NCI-H526 (cell line): ENCODE results near the gene SSC5D.
A peak's percentile ranks its signal among the peaks of the same experiment; 100 is the strongest.
"Not testable (repeated sequence)": the region's sequence is repeated elsewhere in the genome, so short reads cannot be mapped to it uniquely, and the experiment has no call there.

ENCODE experiments used
- DNase-seq, 2 experiments: peaks; one replicate each; lab custom pipeline; 2025; lab: John Stamatoyannopoulos, UW

Gene SSC5D

DNA sequence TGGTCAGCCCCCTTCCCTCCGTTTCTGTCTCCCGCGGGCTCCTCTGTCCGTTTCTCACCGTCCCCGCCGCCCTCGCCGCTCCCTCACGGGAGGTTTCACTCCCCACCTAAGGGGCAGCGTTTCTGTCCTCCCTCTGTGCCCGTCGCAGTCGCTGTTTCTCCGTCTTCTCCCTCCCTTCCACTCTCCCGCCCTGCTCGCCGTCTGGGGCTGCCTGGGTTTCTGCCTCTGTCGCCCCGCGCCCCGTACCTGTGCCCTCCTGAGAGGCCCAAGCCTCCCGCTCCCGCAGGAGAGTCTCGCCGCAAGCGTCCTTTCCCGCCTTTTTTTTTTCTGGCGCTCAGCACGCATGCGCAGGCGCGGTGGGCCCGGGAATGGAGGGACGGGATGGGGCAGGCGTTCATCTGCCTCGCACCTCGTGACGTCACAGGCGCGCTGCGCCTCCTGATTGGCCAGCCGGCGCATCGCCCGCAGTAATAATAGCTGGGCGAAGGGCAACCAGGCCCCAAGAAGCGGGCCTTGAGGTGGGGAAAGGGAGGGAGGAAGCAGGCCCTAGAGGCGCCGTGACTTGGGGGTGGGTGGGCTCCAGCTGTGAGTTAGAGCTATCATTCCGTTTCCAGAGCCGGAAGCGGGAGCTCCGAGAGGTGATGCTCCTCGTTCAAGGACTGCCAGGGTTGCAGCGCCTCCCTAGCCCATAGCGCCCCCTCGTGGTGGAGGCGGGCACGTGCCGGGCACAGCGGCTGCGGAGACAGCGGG lies 15.4 kb downstream of the SSC5D start:
- DNase-seq = peak; percentile 96 to 98

- DNase-seq = no peak
Observed at GRCh38 chr19:55504252-55504603, 16.0 kb downstream of the SSC5D start.

GRCh38 chr19:55504981-55505380 lies 16.7 kb downstream of the SSC5D start:
- no peak for DNase-seq

GRCh38 chr19:55508120-55508519 lies 19.9 kb downstream of the SSC5D start:
- no peak for DNase-seq

GRCh38 chr19:55516878-55517620 lies 28.8 kb downstream of the SSC5D start:
- DNase-seq = peak; percentile 75 to 97

GRCh38 chr19:55519451-55520311 lies 31.4 kb downstream of the SSC5D start:
- no peak for DNase-seq

DNA sequence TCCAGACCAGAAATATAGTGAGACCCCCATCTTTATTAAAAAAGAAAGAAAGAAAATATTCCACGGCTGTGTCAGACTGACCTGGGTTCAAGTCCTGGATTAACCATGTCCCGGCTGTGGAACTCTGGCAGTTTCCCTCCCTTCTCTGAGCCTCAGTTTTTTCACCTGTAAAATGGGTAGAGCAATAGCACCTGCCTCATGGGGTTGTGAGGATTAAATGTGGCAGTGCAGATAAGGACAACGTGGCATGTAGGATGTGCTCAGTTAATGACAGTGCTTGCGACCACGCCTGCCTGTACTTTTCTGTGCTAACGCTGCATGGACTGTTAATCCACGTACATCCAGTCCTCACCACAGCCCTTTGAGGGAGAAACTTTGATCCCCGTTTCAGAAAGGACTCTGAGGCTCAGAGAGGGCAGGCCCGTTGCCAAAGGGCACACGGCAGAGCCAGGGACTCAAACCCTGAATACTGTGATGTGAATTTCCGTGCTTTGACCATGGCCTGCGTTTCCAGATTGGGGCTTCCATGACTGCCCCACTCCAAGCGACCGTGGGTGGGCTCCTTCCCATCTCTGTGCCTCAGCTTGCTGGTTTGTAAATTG lies 32.6 kb downstream of the SSC5D start:
- no peak for DNase-seq

GRCh38 chr19:55525289-55526101 lies 37.3 kb downstream of the SSC5D start:
- no peak for DNase-seq

DNA sequence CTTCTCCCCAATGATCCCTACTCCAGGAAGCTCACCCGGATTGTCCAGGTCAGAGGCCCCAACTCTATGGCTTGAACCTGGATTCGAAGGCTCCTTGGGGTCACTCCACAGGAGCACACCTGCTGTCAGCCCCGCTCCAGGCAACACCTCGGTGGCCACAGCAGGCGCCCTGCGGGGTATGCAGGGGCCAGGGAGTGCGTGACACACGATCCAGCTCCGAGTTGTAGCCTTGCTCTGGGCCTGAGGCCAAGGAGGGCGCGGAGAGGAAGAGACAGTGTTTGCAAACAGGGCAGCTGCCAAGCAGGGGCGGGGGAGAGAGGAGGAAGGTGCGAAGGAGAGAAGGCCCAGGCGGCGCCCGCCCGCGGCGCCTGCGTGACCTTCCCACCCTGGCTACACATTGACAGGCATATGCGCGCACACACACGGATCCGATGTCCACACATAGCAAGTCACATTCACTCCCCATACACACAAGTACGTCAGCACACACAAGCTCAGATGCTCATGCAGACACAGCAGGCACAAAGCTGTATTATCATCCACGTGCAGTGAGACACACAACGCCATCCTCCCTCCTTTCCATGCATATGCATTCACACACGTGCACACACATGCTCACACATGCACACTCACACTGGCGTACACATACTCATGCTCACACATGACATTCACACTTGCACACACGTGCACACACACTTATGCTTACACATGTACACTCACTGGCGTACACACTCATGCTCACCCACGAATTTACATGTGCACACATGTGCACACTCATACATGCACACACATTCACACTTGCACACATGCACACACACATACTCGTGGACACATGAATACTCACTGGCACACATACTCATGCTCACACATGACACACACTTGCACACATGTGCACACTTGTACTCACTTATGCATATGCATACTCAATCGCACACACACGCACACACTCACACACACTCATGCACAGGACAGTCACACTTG lies 38.3 kb downstream of the SSC5D start:
- DNase-seq = no peak

GRCh38 chr19:55527197-55528029 lies 39.2 kb downstream of the SSC5D start:
- DNase-seq = no peak

DNA sequence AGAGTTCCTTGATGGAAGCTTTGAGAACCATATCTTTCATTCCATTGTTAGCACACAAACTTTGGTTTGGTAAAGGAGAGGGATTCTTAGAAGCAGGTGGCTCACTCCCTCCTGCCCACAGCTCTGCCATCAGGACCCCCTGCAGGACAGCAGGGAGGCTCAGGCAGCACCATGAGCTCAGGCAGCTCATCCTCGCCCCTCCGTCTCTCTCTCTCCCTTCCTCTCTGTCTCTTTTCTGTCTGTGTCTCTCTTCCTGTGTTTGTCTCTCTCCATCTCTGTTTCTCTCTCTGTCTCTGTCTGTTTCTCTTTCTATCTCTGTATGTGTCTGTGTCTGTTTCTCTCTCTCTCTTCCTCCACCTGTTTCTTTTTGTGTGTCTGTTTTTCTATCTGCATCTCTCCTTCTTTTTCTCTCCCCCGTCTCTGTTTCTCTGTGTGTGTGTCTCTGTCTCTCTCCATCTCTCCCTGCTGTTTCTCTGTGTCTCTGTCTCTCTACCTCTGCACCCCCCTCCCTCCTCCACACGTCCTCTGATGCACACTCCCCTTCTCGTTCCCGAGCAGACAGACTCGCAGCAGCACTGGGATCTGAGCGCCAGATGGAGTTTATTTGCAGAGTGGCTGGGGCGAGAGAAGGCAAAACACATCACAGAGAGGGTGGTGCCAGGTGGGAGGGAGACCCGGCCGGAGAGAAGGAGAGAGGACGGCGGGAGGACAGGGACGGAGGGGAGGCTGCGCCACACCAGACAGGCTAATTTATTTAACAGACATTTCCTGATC lies 40.0 kb downstream of the SSC5D start:
- peak; percentile 34 to 37 for DNase-seq

- no peak for DNase-seq
Observed at GRCh38 chr19:55529636-55530234, 41.5 kb downstream of the SSC5D start.

GRCh38 chr19:55530996-55531395 lies 42.8 kb downstream of the SSC5D start:
- no peak for DNase-seq

GRCh38 chr19:55534280-55534679 lies 46.0 kb downstream of the SSC5D start:
- not testable (repeated sequence) for DNase-seq

- DNase-seq = no peak
Observed at GRCh38 chr19:55535173-55535964, 47.1 kb downstream of the SSC5D start.

- DNase-seq = no peak
Observed at GRCh38 chr19:55535965-55536350, 47.7 kb downstream of the SSC5D start.

- DNase-seq = no peak
Observed at GRCh38 chr19:55536366-55536765, 48.1 kb downstream of the SSC5D start.
